Measurements from ENCODE around the gene UTP4.

UTP4 gene

DNA sequence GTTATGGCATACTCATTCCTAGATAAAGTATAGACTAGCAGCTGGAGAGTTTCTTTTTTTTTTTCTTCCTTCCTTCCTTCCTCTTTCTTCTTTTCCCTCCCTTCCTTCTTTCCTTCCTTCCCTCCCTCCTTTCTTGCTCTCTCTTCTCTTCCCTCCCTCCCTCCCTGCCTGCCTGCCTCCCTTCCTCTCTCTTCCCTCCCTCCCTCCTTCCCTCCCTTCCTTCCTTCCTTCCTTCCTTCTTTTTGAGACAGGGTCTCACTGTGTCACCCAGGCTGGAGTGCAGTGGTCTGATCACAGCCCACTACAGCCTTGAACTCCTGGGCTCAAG, 47.5 kb downstream of the UTP4 start:
- DNase-seq: no peak

DNA sequence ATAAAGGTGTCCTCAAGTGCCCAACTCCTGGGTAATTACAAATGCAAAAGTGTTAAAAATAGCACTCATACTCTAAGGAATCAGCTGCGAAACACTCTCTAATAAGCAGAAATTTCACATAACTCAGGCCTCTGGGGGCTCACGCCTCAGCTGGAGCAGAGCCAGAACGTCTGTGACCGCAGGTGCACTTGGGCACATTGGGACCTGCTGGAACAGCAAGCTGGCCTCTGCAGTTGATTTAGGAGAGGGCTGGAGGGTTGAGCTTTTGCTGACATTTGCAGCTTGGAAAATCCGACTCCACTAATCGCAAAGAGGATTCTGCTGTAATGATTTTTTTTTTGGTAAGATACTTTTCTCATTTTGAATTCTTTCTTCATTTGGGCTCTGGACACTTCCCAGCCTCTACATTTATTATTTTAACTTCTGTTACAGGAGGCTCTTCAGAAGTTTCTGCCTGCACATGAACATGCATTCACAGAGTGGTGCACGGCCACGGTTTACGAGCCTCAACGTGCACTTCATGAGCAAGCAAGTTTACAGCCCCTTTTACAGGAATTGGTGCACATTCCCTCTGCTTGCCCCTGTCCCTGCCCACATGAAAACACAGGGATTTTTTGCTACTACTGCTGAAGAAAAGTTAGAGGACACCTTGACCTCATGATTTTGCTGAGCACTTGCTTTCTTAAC, 50.4 kb downstream of the UTP4 start:
- DNase-seq: no peak

DNA sequence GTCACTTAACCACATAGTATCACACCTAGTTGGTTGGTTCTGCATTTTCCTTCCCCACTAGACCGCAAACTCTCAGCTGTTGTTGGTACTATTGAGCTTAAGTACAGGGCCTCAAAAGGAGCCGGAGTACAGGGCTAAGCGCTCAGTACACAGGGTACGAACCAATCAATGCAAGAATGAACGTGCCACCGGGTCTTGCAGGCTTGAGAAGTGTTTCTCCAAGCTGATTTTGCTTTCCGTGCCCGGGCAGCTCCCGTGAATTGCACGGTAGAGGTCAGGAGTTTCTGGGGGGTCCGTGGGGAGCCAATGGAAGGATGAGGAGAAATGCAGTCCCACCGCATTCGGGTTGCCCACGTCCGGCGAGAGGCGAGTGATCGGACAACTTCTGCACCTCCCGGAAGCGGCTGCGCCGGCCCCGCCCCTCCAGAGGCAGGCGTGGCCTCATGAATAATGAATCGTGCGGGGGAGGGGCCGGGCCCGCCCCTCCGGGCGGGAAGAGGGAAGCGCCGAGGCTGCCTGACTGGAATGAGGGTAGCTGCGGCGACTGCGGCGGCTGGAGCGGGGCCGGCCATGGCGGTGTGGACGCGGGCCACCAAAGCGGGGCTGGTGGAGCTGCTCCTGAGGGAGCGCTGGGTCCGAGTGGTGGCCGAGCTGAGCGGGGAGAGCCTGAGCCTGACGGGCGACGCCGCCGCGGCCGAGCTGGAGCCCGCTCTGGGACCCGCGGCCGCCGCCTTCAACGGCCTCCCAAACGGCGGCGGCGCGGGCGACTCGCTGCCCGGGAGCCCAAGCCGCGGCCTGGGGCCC, 54.4 kb downstream of the UTP4 start, which contains the start of gene SNTB2:
SNTB2 (plus strand) TSS at position 523 of the 804 bp plus-strand sequence; CDS start at position 526, 3 bp downstream.
- DNase-seq: peak; percentile 42

DNA sequence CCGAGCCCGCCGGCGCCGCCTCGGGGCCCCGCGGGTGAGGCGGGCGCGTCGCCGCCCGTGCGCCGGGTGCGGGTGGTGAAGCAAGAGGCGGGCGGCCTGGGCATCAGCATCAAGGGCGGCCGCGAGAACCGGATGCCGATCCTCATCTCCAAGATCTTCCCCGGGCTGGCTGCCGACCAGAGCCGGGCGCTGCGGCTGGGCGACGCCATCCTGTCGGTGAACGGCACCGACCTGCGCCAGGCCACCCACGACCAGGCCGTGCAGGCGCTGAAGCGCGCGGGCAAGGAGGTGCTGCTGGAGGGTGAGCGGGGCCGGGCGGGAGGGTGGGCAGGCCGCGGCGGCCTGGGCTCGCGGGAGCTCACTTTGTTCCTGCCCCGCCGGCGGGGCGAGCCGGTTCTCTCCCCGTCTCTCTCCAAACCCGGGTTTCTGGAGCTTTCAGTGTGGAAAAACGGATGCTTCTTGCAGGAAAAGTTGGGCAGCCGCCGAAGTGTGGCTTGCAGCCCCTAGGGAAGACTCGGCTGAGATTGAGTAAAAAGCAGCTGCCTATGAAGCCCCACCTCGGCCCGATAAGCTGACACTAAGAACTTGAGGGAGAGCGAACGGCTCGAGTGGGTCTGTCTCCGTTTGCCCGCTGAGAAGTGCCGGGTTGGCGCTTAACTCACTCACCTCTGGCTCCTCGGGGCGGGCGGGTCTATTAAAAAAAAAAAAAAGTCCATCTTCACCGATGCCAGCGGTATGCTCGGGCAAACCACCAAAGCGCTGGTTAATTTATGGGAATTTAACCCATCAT, 55.2 kb downstream of the UTP4 start:
- no peak for DNase-seq

DNA sequence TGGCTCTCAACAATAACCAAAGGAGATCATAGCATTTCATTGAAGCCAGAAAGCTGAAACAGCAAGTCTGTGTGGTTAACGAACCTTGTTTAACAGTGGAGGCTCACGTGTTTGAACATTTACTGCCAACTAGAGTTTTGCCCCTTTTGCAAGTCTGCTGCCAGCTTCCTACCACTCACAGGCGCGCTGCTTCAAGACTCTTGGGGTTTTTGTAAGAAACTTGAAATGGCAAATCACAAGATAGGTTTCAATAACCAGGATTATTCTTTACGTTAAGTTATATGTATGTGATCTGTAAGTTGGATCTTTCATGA, 55.7 kb downstream of the UTP4 start:
- DNase-seq: no peak

DNA sequence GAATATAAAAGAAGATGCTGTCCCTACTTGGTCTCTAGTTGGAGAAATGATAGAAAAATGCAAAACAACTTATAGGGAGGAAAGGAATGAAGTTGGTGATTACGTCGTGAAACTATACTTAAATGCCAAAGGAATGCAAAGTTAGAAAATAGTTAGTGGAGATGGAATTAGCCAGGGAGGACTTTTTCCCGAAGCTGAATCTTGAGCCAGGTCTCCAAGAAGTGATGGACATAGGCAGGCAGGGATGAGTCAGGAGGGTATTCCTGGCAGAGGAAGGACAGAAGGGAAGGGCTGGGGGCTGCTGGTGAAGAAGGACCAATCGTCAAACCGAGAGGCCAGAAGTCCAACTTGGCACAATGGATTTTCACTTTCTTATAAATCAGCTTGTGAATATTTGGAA, 56.3 kb downstream of the UTP4 start:
- no peak for DNase-seq

DNA sequence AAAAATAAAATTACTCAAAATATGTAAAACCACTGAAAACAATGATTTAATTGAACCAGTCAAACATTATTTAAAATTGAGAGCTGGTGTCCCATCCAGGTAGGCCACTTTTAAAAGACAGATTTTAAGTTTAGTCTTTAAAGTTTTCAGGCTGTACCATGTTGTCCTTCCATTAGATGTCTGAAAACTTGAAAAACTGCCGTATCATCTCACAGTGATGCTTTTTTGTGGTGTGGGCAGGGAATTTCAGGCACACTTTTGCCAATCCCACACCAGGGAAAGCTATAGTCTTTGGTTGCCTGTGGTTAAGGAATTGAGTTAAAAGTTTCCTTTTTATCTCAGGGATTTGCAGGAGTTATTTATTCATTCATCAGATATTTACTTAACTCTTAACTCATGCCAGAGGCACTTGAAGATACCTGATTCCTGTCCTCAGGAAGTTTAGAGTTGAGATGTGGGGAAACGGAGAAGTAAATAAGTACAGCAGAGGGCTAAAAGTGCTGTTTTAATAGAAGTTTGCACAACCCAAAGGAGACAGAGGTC, 57.7 kb downstream of the UTP4 start:
- no peak for DNase-seq

DNA sequence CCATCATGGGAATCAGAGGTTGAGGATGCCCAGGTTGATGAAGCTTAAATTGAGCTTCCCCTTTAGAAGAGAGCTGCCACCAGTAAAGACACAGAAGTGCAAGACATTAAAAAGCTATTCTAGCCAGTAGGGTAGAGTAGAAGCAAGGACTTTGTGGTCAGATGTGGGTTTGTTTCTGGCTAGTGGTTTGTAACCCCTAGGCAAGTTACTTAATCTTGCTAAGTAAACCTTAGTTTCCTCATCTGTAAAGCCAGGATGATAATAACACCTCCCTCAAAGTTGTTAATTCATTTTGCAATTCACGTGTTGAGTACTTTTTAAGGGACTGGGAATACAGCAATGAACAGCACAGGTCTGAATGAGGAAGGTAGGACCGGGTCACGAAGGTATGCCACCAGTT, 58.1 kb downstream of the UTP4 start:
- no peak for DNase-seq

DNA sequence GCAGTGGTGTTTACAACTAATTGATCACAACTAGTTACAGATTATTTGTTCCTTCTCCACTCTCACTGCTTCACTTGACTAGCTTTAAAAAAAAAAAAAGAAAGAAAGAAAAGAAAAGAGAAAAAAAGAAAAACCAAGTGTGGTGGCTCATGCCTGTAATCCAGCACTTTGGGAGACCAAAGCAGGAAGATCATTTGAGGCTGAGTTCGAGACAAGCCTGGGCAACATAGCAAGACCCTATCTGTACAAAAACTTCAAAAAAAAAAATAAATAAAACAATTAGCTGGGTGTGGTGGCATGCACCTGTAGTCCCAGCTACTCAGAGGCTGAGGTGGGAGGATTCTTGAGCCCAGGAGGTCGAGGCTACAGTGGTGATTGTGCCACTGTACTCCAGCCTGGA, 58.7 kb downstream of the UTP4 start:
- no peak for DNase-seq

DNA sequence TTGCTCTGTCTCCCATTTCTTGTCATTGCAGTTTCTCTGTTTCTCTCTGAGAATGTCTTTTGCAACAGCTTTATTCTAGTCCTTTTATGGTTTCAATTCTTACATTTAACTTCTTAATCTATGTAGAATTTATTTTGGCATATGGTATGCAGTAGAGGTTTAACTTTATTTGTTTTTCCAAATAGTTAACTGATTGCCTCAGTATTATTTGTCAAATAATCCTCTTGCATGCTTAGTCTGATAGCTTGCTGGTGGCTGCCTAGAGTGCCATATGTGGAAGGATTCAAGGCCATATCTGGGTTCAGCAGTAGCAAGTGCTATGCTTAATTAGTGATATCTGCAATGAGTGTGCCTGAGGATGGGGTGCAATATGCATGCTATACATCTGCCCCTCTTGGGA, 61.4 kb downstream of the UTP4 start:
- DNase-seq: no peak

DNA sequence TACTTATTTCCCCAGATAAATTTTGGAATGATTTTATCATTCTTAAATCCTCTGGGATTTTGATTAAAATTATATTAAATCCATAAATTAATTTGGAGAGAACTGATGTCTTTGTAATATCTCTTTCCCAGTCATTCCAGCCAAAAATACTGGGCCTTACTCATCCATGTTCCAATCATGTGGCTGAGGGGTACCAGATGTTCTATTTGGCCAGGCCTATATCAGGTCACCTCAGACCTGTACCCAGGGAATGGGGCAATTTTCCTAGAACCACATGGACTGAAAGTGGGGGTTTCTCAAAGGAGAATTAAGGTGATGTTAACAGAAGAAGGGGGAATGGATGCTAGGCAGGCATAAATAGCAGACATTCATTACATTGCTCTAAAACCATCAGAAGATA, 62.0 kb downstream of the UTP4 start:
- no peak for DNase-seq

DNA sequence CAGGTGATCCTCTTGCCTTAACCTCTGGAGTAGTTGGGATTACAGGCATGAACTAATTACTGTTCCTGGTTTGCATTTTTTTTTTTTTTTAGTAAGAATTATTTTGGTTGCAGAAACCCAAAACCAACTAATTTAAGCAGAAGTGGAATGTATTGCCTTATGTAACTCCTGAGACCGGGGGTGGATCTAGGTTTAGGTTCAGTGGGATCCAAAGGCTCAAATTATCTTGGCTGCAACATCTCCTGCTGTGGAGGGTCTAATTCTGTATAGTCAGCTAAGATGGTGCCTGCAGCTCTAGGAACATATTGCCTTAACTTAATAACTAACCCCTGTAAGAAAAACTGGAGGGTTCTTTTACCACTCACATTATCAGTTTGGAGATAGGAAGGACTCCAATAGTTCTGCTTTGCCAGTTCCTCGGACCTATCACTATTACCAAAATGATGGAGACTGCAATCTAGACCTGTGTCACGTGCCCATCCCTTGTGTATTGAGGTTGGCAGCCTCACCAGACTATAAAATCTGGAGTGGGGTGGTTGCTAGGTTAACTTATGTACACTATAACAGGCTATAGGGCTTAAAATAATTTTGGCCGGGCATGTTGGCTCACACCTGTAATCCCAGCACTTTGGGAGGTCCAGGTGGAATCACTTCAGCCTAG, 63.0 kb downstream of the UTP4 start:
- no peak for DNase-seq

DNA sequence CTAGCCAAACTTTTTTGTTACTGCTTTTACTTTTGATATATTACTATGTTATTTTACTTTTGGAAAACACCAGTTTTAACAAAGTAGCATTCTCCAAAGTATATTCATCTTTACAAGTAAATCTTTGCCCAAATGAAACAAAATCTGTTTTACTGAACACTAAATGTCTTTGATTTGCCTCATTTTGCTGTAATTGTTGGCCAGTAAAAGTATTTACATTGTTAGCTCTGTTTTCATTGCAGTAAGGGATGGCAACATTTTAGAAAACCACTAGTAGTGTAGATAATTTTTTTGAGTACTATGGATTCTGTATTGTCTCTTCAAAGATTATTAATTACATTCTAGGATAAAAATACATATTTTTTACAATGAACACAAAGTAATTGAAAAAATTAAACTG, 65.1 kb downstream of the UTP4 start:
- no peak for DNase-seq

DNA sequence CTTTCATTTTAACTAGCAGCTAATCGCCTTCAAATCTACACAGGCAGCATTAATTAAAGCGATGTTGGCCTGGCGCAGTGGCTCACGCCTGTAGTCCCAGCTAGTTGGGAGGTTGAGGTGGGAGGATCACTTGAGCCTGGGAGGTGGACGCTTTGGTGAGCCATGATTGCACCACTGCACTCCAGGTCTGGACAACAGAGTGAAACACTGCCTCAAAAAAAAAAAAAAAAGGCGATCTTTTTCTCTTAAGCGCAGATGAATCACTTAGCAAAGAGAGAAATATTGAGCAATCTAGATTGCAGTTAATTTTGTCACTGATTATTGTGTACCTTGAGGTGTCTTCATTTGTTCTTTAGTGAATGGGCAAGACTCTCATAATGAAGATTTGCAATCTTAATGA, 66.9 kb downstream of the UTP4 start:
- DNase-seq: no peak

DNA sequence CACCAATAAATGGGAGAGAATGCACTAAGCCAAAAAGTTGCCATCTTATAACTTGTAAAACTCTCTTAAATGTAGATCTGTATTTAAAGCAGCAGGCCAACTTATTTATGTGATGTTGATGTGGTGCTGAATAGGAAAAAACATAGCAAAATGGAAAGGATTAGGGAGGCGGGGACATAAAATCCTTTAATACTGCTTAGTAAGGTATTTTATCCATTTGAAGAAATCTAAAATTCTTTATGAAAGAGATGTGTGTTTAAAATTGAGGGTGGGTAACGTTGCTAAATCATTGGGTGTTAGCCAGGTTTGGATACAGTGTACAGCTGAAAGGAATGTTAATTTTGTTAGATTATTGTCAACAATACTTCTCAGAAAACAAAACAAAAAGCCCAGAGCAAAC, 68.8 kb downstream of the UTP4 start:
- DNase-seq: no peak

DNA sequence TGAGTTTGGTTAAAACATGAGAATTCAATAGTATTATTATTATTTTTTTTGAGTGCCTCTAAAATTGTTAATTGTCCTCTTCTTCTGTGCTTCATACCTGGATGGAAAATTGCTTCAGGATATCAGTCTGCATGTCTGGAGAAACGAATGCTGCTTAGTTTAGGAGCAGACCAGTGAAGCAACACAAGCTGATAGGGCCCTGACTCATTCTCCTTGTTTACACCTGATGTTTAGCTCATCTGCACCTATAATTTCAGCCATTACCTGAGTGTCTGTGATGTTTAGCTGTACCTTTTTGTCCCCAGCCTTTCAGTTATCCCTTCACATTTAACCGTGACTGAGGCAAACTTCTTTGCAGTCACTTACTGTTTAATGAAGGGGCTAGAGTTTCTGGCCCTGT, 69.3 kb downstream of the UTP4 start:
- no peak for DNase-seq

DNA sequence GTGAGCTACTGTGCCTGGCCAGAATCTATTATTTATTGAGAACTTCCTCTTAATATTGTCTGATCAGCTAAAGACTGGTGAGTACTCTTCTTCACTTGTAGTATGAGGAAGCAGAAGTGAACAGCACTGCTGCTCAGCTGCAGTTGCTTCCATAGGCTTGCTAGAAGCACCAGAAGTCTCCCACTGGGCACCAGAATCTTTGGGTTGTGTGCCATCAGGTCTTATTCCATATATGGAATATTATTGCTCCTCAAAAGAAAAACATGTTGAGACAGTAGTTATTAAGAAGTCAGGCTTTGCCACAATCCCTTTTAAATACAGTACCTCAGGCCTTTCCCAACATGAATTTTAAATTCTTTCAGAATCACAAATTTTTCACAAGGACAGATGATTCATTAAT, 71.7 kb downstream of the UTP4 start:
- DNase-seq: no peak

DNA sequence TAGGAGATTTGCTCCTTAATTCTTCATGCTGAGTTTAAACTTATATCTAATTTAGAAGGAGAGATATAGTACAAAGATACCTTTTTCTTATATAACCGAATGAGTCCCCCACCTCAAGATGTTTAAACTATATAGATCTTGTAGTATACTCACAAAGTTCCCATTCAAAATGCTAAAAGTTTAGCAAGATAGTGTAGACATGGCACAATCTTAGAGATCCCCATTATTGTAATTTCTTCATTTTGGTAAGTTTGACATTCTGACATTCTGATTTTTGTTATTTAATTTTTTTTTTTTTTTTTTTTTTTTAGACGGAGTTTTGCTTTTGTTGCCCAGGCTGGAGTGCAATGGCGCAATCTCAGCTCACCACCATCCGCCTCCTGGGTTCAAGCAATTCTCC, 77.3 kb downstream of the UTP4 start:
- DNase-seq: no peak

DNA sequence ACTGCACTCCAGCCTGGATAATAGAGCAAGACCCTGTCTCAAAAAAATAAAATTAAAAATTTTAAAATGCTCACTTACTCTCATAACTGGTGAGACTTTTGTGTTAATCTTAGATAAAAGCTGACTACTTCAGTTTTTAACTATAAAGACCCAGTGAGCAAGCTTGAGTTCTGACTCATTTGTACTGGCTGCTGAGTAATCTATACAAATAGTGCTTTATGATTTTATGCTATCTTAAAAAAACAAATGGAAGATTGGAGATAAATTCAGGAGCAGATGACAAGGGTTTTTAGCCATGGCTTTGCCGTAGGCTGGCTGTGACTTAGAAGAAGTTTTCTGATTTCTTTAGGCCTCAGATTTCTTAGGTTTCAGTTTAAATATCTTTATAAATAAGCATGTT, 85.0 kb downstream of the UTP4 start:
- DNase-seq: no peak
